Activated CD8-positive, alpha-beta memory T cell treated with anti-CD3 and anti-CD28 coated beads for 1 hour (primary cell): Measurements from ENCODE around the gene ART1.
A peak's percentile ranks its signal among the peaks of the same experiment; 100 is the strongest.
"Not testable (repeated sequence)": the region's sequence is repeated elsewhere in the genome, so short reads cannot be mapped to it uniquely, and the experiment has no call there.

ENCODE experiments used
- DNase-seq, 2 donors: peaks; one replicate each; pipeline ENCODE4 v3.0.0-alpha.2; 2020; ENCODE audit warnings: low read depth in 1 of 2; ENCODE audit errors: extremely low read depth in 1 of 2

Gene ART1

DNA sequence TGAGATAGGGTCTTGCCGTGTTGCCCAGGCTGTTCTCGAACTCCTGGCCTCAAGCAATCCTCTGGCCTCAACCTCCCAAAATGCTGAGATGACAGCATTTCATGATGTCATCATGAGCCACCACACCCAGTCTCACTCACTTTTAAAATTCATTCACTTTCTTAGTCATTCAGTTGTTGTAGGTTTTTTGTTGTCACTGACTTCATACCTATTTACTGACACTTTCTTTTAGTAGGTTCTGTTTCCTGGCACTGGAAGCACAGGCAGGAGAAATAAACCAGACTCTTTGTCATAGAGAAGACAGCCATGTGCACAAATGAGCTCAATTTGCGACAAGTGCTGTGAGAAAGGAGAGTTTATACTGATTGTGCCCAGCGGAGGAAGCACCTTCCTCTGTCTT, 13.6 kb upstream of the ART1 start:
- DNase-seq, result no peak

- DNase-seq, result no peak
Observed at GRCh38 chr11:3632070-3632660, 12.8 kb upstream of the ART1 start.

DNA sequence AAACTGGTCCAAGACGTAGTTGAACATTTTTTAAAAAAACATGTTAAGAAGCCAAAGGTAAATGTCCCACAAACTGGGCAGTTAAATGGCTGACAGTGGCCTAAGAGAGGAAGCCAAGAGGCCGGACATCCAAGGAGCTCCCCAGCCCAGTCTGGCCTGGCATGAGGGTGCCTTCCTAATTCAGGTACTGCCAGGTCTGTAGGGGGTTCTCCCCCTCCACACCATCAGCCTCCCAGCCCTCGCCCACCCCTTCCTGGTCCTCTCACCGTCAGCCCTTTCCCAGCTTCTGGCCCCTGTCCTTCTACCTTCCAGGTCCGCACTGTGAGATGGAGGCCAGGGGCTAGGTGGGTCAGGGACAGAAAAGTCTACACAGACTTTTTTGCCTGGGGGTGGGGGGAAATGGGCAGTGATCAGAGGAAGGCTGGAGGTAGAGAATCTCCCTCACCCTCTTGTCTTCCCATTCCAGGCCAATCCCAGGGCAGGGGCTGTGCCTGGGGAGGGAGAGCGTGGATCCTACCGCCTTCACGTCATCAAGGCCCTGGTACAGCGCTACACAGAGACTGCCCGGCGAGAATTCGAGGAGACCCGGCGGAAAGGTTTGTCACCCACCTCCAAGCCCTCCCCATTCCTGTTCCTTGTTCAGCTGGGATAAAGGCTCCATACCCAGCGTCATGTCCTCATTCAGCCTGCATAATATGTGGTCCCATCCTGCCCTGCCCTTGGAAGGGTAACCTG, 9.1 kb upstream of the ART1 start:
- no peak for DNase-seq

- DNase-seq, result no peak
Observed at GRCh38 chr11:3637201-3637600, 7.7 kb upstream of the ART1 start.

GRCh38 chr11:3638513-3638912, 6.4 kb upstream of the ART1 start:
- DNase-seq, result no peak

- DNase-seq, result no peak
Observed at GRCh38 chr11:3639841-3640240, 5.1 kb upstream of the ART1 start.

DNA sequence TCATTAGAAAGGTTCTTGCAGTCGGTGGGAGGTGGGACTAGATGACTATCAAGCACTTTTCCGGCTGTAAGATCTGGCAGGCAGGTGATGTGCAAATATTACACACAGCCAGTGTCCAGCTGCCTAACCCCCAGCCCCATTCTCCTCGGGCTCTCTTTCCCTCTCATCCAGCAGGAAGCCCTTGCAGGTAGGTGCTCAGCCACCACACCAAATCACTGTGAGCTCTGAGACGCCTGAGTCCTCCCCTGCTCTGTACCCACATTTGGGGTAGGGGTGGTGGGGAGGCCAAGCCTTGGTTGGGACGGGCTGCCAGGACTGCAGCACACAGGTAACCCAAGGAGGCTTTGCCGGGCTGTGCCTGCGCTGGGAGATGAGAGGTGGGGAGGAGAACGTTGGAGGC, 3.7 kb upstream of the ART1 start:
- no peak for DNase-seq

- DNase-seq, result no peak
Observed at GRCh38 chr11:3641701-3642070, 3.2 kb upstream of the ART1 start, which contains the start of gene ART5. Gene ART5 (minus strand): TSS chr11:3641992. CDS start chr11:3641862, 130 bp downstream.

- DNase-seq, result peak; percentile 37
Observed at GRCh38 chr11:3642071-3642951, 2.6 kb upstream of the ART1 start.

GRCh38 chr11:3643102-3643546, 1.8 kb upstream of the ART1 start:
- not testable (repeated sequence) for DNase-seq

DNA sequence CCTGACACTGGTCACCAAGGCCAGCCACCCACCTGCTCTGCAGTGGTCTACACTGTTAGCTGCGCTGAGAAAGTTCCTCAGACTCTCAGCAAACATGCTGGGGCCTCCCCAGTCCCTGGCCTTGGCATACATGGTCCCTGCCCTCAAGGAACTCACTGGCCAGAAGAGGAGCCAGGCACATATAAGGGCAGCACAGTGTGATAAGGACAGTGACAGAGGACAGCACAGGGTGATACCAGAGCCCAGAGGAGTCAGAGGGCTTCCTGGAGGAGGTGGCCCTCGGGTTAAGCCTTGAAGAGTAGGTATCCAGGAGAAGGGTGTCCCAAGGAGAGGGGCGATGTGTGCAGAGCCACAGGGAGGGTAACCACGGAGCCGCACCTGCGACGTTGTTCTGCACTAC, 624 bp downstream of the ART1 start:
- DNase-seq, result no peak

DNA sequence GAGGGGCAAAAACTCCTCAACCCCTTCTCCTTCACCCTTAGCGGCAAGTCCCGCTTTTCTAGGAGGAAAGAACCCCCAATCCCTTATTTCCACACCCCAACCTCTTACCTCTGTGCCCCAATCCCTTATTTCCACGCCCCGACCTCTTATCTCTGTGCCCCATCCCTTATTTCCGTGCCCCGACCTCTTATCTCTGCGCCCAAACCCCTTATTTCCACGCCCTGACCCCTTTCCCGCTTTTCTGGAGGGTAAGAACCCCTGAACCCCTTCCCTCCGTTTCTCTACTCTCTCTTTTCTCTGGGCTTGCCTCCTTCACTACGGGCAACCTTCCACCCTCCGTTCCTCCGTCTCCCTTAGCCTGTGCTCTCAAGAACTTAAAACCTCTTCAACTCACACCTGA, 3.9 kb downstream of the ART1 start:
- not testable (repeated sequence) for DNase-seq

DNA sequence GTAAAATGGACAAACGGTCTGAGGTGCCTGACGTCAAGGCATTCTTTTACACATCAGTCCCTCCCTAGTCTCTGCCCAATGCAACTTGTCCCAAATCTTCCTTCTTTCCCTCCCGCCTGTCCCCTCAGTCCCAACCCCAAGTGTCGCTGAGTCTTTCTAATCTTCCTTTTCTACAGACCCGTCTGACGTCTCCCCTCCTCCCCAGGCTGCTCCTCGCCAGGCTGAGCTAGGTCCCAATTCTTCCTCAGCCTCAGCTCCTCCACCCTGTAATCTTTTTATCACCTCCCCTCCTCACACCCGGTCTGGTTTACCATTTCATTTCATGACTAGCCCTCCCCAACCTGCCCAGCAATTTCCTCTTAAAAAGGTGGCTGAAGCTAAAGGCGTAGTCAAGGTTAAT, 4.4 kb downstream of the ART1 start:
- DNase-seq, result not testable (repeated sequence)

- not testable (repeated sequence) for DNase-seq
Observed at GRCh38 chr11:3652514-3652913, 7.6 kb downstream of the ART1 start.

DNA sequence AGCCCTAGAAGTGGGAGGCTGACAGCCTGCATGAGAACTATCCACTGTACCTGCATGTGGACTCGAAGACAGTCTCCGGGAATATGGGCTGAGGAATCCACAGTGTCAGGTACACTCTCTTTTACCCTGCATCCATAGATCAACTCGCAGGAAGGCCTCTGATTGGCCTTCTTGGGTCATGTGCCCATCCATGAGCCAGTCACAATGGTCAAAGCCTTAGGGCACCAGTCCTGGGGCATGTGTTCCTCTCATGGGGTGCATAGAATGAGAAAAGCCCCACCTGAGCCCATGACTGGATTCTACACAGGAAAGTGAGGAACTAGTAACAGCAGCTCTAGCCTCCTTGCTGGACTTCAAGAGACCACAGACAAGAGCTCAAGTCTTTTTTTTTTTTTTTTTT, 10.6 kb downstream of the ART1 start:
- DNase-seq, result no peak

DNA sequence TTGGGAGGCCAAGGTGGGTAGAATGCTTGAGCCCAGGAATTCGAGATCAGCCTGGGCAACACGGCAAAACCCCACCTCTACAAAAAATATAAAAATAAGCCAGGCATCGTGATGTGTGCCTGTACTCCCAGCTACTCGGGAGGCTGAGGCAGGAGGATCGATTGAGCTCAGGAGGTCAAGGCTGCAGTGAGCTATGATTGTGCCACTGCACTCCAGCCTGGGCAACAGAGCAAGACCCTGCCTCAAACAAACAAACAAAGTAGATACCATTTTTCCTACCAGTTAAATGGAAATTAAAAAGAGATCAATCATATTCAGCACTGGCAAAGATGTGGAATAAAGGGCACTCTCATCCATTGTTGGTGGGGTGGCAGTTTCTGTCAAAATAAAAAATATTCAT, 12.4 kb downstream of the ART1 start:
- DNase-seq, result not testable (repeated sequence)

- DNase-seq, result no peak
Observed at GRCh38 chr11:3658252-3658651, 13.3 kb downstream of the ART1 start.

DNA sequence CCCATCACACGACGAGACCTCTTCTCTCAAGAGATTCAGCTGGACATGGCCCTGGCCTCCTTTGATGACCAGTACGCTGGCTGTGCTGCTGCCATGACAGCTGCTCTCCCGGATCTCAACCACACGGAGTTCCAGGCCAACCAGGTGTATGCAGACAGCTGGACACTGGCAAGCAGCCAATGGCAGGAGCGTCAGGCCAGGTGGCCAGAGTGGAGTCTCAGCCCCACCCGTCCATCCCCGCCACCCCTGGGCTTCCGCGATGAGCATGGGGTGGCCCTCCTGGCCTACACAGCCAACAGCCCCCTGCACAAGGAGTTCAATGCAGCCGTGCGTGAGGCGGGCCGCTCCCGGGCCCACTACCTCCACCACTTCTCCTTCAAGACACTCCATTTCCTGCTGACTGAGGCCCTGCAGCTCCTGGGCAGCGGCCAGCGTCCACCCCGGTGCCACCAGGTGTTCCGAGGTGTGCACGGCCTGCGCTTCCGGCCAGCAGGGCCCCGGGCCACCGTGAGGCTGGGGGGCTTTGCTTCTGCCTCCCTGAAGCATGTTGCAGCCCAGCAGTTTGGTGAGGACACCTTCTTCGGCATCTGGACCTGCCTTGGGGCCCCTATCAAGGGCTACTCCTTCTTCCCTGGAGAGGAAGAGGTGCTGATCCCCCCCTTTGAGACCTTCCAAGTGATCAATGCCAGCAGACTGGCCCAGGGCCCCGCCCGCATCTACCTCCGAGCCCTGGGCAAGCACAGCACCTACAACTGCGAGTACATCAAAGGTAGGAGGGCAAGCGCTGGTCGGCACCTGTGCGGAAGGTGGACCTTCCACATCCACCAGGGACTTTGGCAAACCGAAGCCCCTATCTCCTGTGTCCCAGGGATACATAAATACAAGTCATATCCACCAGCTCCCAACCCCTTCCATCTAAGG, 14.9 kb downstream of the ART1 start:
- DNase-seq, result no peak

- no peak for DNase-seq
Observed at GRCh38 chr11:3660960-3661359, 16.0 kb downstream of the ART1 start.

DNA sequence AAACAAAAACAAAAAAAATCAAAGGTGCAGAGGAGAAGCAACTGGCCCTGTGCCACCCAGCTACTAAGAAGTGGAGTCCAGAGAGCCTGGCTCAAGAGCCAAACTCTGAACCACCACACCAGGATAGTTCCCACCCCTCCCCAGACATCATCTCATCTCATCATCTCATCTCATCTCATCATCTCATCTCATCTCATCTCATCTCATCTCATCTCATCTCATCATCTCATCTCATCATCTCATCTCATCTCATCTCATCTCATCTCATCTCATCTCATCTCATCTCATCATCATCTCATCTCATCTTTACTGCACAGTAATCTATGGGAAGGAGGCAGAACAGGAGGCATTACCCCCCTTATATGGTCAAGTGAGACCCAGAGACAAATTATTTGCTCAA, 17.9 kb downstream of the ART1 start:
- no peak for DNase-seq
